HCT116 (cell line): ENCODE measurements around the gene ERMARD. TPM values are rescaled to one million over a fixed set of nuclear protein-coding genes. Genes with fewer than 3 reads are reported as not detected.
A peak's percentile ranks its signal among the peaks of the same experiment; 100 is the strongest.

Experiments
- CBX3 ChIP-seq: IDR thresholded peaks from 2 replicates; pipeline ENCODE4 v1.6.1; 2012; ENCODE audit warnings: low read depth
- CEBPB ChIP-seq: IDR thresholded peaks from 2 replicates; pipeline ENCODE4 v1.6.1; 2012; ENCODE audit warnings: low read depth
- CTCF ChIP-seq, 3 experiments: fragments of 200-600 bp in 1 of 3; sonication (generic) in 1 of 3; IDR thresholded peaks in 2 of 3; conservative IDR thresholded peaks in 1 of 3; 2 replicates each; pipeline ENCODE4 v1.5.1; 2012 to 2017; ENCODE audit warnings: low read depth in 2 of 3, low read length in 2 of 3, antibody characterized with exemption in 1 of 3, borderline replicate concordance in 1 of 3, control low read depth in 1 of 3, mild to moderate bottlenecking in 1 of 3, mixed read lengths in 1 of 3, mixed run types in 1 of 3, moderate library complexity in 1 of 3; ENCODE audit not compliant: insufficient read depth in 1 of 3
- EGR1 ChIP-seq: IDR thresholded peaks from 2 replicates; pipeline ENCODE4 v1.6.1; 2012; ENCODE audit warnings: low read depth
- ELF1 ChIP-seq: IDR thresholded peaks from 2 replicates; pipeline ENCODE4 v1.6.1; 2012; ENCODE audit warnings: low read depth, borderline replicate concordance
- EZH2phosphoT487 ChIP-seq: fragments of 200-600 bp; IDR thresholded peaks from 2 replicates; pipeline ENCODE4 v1.6.1; 2018; ENCODE audit warnings: antibody characterized with exemption, borderline replicate concordance
- FOSL1 ChIP-seq: IDR thresholded peaks from 2 replicates; pipeline ENCODE4 v1.6.1; 2012; ENCODE audit warnings: low read depth
- JUND ChIP-seq: IDR thresholded peaks from 2 replicates; pipeline ENCODE4 v1.6.1; 2012
- POLR2A ChIP-seq: IDR thresholded peaks from 2 replicates; pipeline ENCODE4 v1.7.0; 2011; ENCODE audit warnings: borderline replicate concordance; ENCODE audit not compliant: insufficient read depth, insufficient read length; ENCODE audit errors: extremely low read depth
- POLR2AphosphoS5 ChIP-seq: IDR thresholded peaks from 2 replicates; pipeline ENCODE4 v1.6.1; 2011; ENCODE audit warnings: mild to moderate bottlenecking, low read depth, low read length, moderate library complexity
- SIN3A ChIP-seq: IDR thresholded peaks from 2 replicates; pipeline ENCODE4 v1.6.1; 2012; ENCODE audit warnings: low read depth
- SP1 ChIP-seq: IDR thresholded peaks from 2 replicates; pipeline ENCODE4 v1.6.1; 2012; ENCODE audit warnings: low read depth
- SRF ChIP-seq: IDR thresholded peaks from 2 replicates; pipeline ENCODE4 v1.6.1; 2012; ENCODE audit warnings: low read depth
- TCF7L2 ChIP-seq: IDR thresholded peaks from 2 replicates; pipeline ENCODE4 v1.7.0; 2011; ENCODE audit warnings: borderline replicate concordance, inconsistent platforms; ENCODE audit not compliant: insufficient read depth, insufficient read length; ENCODE audit errors: extremely low read depth
- total RNA-seq: library from RNA; stranded (reverse); gene quantifications from one replicate; pipeline ENCODE4 v1.2.1, GENCODE V29; 2021; ENCODE audit not compliant: unreplicated experiment
- TF ChIP-seq, protein P1 (sequence below): IDR thresholded peaks from 2 replicates; pipeline ENCODE4 v1.6.1; 2011; ENCODE audit warnings: mild to moderate bottlenecking, low read length, moderate library complexity; ENCODE audit not compliant: insufficient replicate concordance; ENCODE audit errors: extremely low read depth
- TF ChIP-seq, protein P2 (sequence below): IDR thresholded peaks from 2 replicates; pipeline ENCODE4 v1.6.1; 2012

Gene ERMARD
- total RNA-seq, 1 experiment from 2014 or later = 24.7 TPM

DNA sequence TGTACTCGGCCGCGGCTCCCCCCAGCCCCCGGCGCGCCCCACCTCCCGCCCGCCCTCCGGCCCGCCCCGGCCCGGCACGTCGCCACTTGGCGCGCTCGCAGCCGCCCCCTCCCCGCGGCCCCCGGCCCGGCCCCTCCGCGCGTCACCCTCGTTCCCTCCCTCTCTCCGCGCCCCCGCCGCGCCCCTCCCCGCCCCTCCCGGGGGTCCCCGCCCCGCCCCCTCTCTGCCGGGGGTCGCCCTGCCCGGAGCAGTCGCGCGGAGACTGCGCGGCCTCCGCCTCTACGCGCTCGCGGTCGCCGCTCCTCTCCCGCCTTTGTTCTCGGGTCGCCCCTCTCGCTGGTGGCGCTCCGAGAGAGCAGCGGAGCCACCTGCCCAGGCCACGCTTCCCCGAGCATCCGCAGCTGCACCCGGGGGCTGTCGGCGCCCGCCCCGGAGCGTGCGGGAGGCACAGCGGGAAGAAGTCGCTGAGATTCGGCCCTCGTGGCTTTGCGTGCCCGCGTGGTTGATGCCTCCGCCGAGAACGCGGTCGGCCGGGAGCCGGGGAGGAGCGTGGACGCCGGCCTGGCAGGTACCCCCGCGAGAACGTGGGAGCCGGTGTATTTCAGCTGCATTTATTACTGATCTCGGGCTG, 26.8 kb upstream of the ERMARD start, which contains the start of gene PHF10 (continued):
- TF ChIP-seq, protein P1, sequence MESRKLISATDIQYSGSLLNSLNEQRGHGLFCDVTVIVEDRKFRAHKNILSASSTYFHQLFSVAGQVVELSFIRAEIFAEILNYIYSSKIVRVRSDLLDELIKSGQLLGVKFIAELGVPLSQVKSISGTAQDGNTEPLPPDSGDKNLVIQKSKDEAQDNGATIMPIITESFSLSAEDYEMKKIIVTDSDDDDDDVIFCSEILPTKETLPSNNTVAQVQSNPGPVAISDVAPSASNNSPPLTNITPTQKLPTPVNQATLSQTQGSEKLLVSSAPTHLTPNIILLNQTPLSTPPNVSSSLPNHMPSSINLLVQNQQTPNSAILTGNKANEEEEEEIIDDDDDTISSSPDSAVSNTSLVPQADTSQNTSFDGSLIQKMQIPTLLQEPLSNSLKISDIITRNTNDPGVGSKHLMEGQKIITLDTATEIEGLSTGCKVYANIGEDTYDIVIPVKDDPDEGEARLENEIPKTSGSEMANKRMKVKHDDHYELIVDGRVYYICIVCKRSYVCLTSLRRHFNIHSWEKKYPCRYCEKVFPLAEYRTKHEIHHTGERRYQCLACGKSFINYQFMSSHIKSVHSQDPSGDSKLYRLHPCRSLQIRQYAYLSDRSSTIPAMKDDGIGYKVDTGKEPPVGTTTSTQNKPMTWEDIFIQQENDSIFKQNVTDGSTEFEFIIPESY = no peak
- TF ChIP-seq SIN3A (no peak), FOSL1 (no peak), POLR2AphosphoS5 (no peak), SP1 (no peak), ELF1 (no peak), CBX3 (no peak), EGR1 (no peak), SRF (no peak), JUND (no peak), POLR2A (no peak), TCF7L2 (peak; percentile 45), CTCF (IDR thresholded peaks at IDR 0.05 in 2 of 3, conservative IDR thresholded peaks at IDR 0.05 in 1 of 3; ENCODE audit: borderline replicate concordance in 1 of 3, insufficient read depth in 1 of 3, low read depth in 2 of 3, low read length in 2 of 3) (no peak), CEBPB (no peak), EZH2phosphoT487 (no peak)
- TF ChIP-seq, protein P2, sequence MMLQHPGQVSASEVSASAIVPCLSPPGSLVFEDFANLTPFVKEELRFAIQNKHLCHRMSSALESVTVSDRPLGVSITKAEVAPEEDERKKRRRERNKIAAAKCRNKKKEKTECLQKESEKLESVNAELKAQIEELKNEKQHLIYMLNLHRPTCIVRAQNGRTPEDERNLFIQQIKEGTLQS = no peak
- TF ChIP-seq, all 23 proteins: peak for 3
